Stimulated activated memory B cell treated with anti-CD40 and anti-IgM and Interleukin-4, amounts not matched to agents 10 μg/mL and 1 μg/mL and 100 μg/mL, for 72 hours (primary cell): Measurements from ENCODE around the gene MYCBP2.

Experiments used
- ATAC-seq: fragments of 150-1000 bp; cut with Tn5 transposase; 2 replicates; pipeline ENCODE4 v1.10.0; 2021
- H3K27ac Mint-ChIP-seq: one replicate; pipeline ENCODE4 v1.8.0; 2022; ENCODE audit warnings: mild to moderate bottlenecking, mixed read lengths
- H3K27me3 Mint-ChIP-seq: one replicate; pipeline ENCODE4 v1.8.0; 2022; ENCODE audit warnings: mixed read lengths
- H3K36me3 Mint-ChIP-seq: one replicate; pipeline ENCODE4 v1.8.0; 2022; ENCODE audit warnings: mixed read lengths
- H3K4me1 Mint-ChIP-seq: one replicate; pipeline ENCODE4 v1.8.0; 2022; ENCODE audit warnings: mixed read lengths
- H3K4me3 Mint-ChIP-seq: one replicate; pipeline ENCODE4 v1.8.0; 2022; ENCODE audit warnings: mild to moderate bottlenecking, moderate library complexity, mixed read lengths
- H3K9me3 Mint-ChIP-seq: one replicate; pipeline ENCODE4 v1.8.0; 2022; ENCODE audit warnings: mixed read lengths

The MYCBP2 gene

DNA sequence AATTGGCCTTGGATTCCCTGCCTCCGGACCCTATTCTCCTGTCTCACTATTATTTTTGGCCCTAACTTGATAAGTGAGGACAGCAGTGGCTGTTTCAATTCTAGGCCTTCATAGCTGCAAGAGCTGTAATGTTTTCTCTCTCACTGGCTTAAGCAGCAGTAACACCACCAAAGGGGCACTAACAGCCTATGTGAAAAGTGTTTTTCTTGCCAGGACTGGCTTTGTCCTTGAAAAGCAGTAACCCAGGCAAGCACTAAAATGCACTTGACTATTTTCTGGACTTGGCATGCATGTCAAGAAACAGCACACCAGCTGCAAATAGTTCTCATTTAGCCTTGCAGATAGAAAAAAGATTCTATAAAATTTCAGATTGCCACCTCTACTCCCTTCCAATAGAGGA is 290.6 kb downstream of the MYCBP2 start:
- Mint-ChIP-seq H3K9me3 (no peaks in the 10 kb centered on the region), H3K27me3 (no peaks in the 10 kb centered on the region), H3K4me1 (no peaks in the 10 kb centered on the region), H3K4me3 (no peak overlapping the region), H3K36me3 (no peaks in the 10 kb centered on the region), H3K27ac (no peak overlapping the region)
- ATAC-seq: no peak

DNA sequence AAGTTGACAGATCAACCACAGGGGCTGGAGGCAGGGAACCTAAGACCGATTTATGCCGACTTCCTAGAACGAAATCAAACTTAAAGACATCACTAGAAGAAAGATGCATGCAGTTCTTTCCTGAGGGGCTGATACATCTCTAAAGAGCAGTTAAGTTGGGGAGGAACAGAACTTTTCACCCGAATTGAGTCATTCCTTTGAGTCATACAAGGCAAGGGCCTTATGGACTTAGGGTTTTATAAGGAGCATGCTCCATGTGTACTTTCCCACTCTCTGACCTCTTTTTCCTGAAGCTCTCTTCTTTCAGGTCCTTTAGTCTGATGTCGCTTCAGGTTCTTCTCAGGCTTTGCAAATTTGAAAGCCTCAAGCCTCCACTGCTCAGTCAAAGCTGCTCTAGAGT is 292.0 kb downstream of the MYCBP2 start:
- no peak for ATAC-seq
- Mint-ChIP-seq H3K9me3 (no peaks in the 10 kb centered on the region), H3K27ac (no peak overlapping the region), H3K4me1 (no peaks in the 10 kb centered on the region), H3K36me3 (no peaks in the 10 kb centered on the region), H3K4me3 (no peak overlapping the region), H3K27me3 (no peaks in the 10 kb centered on the region)

DNA sequence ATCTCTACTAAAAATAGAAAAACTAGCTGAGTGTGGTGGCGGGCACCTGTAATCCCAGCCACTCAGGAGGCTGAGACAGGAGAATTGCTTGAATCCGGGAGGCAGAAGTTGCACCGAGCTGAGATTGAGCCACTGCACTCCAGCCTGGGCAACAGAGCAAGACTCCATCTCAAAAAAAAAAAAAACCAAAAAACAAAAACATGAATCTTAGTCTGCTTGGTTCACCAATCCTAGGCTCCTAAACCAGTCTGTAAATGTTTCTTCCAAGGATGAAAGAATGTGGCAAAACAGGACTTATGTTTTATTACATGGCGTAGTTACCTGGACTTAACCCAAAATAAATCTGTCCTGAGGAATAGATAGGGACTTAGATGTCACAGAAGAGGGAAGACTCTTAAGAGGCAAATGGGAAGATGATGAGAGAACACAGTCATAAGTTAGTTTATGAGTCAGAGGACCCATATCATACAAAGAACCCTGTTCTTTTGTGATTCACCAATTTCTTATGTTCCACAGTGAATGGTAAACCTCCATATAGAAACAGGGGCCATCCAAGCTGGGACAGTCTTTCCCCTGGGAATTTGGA is 293.1 kb downstream of the MYCBP2 start:
- H3K27ac Mint-ChIP-seq: no peak overlapping the region
- H3K9me3 Mint-ChIP-seq: no peaks in the 10 kb centered on the region
- H3K4me1 Mint-ChIP-seq: no peaks in the 10 kb centered on the region
- H3K36me3 Mint-ChIP-seq: no peaks in the 10 kb centered on the region
- no peaks in the 10 kb centered on the region for H3K27me3 Mint-ChIP-seq
- no peak overlapping the region for H3K4me3 Mint-ChIP-seq
- no peak for ATAC-seq

DNA sequence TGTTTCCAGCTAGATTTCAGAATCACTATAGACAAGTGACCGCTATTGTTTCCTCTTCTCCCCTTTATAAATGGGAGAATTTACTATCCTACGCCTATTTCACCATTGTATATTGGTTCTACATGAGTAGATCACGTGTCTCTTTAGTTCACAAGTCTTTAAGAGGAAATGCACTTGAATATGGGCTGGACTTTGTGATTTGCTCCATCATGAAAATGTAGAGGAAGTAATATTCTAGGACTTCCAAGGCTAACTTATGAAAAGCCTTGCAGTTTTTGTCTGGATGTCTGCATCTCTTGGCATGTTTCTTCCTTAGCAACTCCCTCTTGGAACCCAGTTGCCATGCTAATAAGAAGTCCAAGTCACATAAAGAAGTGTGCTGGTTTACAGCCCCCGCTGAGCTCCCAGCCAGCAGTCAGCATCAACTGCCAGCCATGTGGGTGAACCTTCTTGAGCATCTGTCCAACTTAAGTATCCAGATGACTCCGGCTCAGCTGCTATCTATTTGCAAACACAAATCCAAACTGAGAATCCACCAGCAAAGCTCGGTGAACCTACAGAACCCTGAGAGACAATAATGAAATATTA is 295.1 kb downstream of the MYCBP2 start:
- H3K27ac Mint-ChIP-seq: no peak overlapping the region
- H3K9me3 Mint-ChIP-seq: no peaks in the 10 kb centered on the region
- no peaks in the 10 kb centered on the region for H3K36me3 Mint-ChIP-seq
- ATAC-seq: no peak
- H3K27me3 Mint-ChIP-seq: no peaks in the 10 kb centered on the region
- H3K4me1 Mint-ChIP-seq: peaks cover 16% of the 10 kb centered on the region
- no peak overlapping the region for H3K4me3 Mint-ChIP-seq

DNA sequence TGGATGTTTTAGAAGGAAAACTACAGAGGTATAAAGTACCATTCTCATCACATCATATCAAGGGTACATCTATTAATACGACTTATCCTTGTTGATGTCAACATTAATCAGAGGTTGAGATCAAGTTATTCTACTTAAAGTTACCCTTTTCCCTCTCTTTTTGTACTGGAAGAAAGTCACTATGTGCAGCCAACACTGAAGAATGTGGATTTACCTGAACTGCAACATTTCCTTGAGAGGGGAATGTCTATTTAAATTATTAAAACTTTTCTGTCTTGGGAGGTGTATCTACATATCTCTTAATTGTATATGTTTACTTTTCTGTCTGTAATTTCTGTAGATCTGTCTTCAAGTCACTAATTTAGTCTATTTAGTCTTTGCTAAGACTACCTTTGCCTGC is 297.5 kb downstream of the MYCBP2 start:
- Mint-ChIP-seq H3K9me3 (no peaks in the 10 kb centered on the region), H3K36me3 (no peaks in the 10 kb centered on the region), H3K27me3 (no peaks in the 10 kb centered on the region), H3K4me3 (no peak overlapping the region), H3K4me1 (peaks cover 22% of the 10 kb centered on the region), H3K27ac (no peak overlapping the region)
- ATAC-seq: no peak

DNA sequence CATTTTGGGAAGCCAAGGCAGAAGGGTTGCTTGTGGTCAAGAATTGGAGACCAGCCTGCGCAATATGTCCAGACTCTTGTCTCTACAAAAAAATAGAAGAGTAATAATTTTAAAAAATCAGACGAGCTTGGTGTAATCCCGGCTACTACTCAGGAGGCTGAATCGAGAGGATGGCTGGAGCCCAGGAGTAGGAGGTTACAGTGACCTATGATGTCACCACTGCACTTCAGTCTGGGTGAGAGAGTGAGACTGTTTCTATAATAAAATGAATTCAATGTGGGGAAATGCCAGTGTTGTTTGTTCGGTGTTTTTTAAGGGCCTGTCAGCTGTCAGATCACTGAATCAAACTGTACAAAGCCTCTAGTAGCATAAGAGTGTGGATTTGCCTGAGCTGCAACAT is 298.7 kb downstream of the MYCBP2 start:
- Mint-ChIP-seq H3K4me3 (peak overlapping the region; percentile 98), H3K4me1 (peaks cover 31% of the 10 kb centered on the region), H3K36me3 (peaks cover 4% of the 10 kb centered on the region), H3K9me3 (no peaks in the 10 kb centered on the region), H3K27ac (peak overlapping the region; percentile 90), H3K27me3 (no peaks in the 10 kb centered on the region)
- ATAC-seq: no peak

DNA sequence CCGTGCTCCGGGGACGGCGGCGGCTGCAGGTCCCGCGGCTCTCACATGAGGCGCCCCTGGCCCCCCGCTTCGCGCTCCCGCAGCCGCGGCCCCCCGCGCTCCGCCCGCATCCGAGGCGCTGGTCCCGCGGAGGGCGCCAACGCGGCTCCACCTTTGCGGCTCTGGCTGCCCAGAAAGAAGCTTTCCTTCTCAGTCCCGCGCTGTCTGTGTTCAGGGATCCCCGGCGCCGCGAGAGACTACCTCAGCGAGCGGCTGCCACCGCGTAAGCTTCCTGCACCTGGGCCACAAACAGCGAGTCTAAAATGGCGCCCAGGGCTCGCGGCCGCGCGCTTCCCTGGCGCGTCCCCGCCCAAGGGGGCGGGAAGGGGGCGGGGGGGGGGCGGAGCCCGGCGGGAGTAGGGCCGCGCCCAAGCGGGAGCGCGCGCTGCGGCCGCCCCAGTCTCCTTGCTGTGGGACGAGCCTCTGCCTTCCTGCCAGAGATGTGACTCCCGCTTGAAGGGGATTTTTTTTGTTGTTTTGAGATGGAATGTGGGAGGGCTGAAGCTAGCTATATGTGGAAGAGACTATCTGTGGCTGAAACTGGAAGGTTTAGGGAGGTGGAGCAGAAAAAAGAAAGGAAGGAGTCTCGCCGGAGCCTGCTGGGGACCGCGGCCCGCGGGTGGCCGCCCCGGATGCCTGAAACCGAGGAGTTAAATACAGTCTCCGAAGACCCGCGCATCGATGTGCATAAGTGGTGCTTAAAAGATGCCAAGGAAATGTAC is 299.9 kb downstream of the MYCBP2 start, which contains the start of gene FBXL3:
TSS of gene FBXL3 (minus strand) at position 299 of the 761 bp plus-strand sequence. CDS start 5,299 bp downstream, outside the sequence.
- Mint-ChIP-seq H3K4me3 (peak within 1 kb of the TSS; percentile 98), H3K27me3 (no peaks in the 10 kb centered on the region), H3K9me3 (no peaks in the 10 kb centered on the region), H3K4me1 (peaks cover 43% of the 10 kb centered on the region), H3K36me3 (peaks cover 10% of the 10 kb centered on the region), H3K27ac (peak within 1 kb of the TSS; percentile 90)
- peak; percentile 86 for ATAC-seq

DNA sequence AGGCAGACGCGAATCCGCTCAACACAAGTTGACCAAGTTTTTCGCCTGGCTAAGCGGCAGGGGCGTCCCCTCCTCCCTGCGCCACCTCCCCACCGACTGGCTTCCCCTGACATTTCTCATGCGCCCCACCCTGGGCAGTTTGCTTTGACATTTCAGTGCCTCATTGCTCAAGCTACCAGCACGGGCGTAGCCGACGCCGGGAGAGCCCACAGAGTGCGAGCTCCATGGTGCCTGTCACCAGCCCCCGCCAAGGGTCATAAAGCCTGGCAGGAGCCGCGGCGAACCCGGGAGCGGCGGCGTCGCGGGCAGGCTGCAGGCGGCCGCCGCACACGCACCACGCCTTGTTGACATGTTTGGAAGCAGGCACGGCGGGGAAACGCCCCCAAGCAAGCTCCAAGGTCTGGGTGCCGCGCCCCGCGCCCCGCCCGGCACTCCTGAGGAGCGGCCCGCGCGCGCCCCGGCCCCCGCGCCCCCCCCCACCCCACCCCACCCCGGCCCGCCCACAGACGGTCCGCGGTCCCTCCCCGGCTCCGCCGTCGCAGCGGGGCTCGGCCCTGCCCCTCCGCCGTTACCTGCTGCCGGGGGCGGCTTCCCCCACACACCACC is 300.5 kb downstream of the MYCBP2 start:
- Mint-ChIP-seq H3K27ac (peak overlapping the region; percentile 90), H3K27me3 (no peaks in the 10 kb centered on the region), H3K4me1 (peaks cover 46% of the 10 kb centered on the region), H3K36me3 (peaks cover 10% of the 10 kb centered on the region), H3K9me3 (no peaks in the 10 kb centered on the region), H3K4me3 (peak overlapping the region; percentile 98)
- peak; percentile 83 for ATAC-seq

DNA sequence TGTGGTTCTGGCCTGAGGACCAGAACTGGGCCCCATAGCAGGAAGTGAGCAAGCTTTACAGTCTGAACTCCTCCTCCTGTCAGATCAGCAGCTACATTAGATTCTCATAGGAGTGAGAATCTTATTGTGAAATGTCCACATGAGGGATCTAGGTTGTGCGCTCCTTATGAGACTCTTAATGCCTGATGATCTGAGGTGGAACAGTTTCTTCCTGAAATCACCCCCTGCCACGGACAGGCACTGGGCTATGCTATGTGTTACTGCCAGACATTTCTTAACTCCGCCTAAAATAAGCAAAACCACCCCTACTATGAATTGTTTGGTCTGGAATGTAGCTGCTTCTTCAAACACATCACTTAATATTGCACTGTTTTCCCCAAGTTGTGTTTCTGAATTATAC is 304.6 kb downstream of the MYCBP2 start:
- Mint-ChIP-seq H3K4me1 (peaks cover 46% of the 10 kb centered on the region), H3K36me3 (peaks cover 10% of the 10 kb centered on the region)

DNA sequence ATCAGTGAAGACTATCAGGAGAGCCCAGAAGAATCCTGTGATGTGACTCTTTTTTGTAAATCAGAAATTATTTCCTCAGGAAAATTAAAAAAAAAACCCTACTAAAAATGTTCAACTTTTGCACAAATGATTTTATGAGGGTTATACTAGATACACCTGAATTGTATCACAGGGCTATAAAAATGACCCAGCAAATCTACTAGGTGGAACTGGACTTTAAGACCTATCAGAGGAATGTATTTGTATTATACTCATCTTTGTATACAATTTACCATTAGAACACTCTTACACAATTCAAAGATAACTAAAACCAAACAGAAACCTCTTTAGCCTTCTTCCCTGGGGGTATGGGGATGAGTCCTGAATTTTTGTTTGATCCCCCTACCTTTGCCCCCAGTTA is 307.1 kb downstream of the MYCBP2 start:
- Mint-ChIP-seq H3K4me1 (peaks cover 46% of the 10 kb centered on the region), H3K4me3 (no peak overlapping the region)

More for the DNA sequence above, 304.6 kb downstream of the MYCBP2 start:
- Mint-ChIP-seq H3K4me3 (no peak overlapping the region), H3K9me3 (no peaks in the 10 kb centered on the region), H3K27ac (no peak overlapping the region), H3K27me3 (no peaks in the 10 kb centered on the region)
- ATAC-seq: no peak

DNA sequence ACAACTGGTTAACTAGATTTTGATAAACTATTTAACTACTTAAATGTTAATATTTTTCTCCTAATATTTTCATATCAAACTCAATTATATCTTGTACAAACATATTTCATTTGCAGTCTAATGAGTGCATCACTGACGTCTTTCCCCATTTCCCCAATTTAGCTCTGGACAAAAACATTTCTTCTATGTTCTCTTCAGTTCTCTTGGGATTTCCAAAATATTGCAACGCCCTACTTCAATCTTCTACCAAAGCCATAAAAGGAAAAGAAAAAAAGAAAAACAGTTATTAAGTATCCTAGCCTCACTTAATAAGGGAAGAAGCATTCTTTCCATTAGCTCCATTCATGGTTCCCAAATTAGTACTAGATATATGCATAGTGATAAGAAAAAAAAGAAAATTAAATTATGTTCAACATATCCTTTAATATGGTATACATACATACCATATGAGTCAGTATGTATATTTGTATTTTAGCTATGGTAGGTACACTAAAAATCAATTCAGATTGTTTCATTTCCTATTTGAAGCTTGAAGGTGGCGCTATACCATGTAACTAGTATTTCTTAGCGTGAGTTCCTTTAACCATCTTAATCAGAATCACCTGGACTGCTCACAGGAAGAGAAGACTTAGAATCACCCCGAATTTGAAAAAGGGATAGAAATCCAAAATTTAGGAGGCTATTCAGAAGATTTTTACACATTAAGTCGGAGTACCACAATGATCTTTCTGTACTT is 309.8 kb downstream of the MYCBP2 start:
- H3K4me3 Mint-ChIP-seq: no peak overlapping the region
- H3K27ac Mint-ChIP-seq: no peak overlapping the region
- ATAC-seq: no peak
- no peaks in the 10 kb centered on the region for H3K27me3 Mint-ChIP-seq
- no peaks in the 10 kb centered on the region for H3K9me3 Mint-ChIP-seq
- H3K36me3 Mint-ChIP-seq: peaks cover 38% of the 10 kb centered on the region
- H3K4me1 Mint-ChIP-seq: peaks cover 36% of the 10 kb centered on the region

More for the DNA sequence above, 307.1 kb downstream of the MYCBP2 start:
- H3K27ac Mint-ChIP-seq: no peak overlapping the region
- no peaks in the 10 kb centered on the region for H3K27me3 Mint-ChIP-seq
- peaks cover 26% of the 10 kb centered on the region for H3K36me3 Mint-ChIP-seq
- no peak for ATAC-seq
- no peaks in the 10 kb centered on the region for H3K9me3 Mint-ChIP-seq

DNA sequence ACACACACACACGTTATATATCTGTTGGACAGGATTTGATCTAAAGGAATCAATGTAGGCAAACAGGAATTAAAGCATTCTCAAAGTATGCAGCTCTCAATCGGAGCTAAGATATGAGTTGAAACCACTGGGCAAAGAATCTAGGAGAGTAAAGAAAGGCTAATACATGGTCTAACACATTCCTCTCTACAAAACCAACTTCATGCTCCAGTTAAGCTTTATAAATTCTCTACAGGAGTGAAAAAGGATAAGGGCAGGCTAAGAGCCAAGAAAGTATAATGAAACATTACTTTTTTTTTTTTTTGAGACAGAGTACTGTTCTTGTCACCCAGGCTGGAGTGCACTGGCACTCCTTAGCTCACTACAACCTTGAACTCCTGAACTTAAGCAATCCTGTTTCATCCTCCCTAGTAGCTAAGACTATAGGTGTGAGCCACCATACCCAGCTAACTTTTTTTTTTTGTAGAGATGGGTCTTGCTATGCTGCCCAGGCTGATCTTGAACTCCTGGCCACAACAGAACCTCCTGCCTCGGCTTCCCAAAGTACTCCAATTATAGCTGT is 310.6 kb downstream of the MYCBP2 start:
- H3K4me1 Mint-ChIP-seq: peaks cover 32% of the 10 kb centered on the region
- no peak overlapping the region for H3K27ac Mint-ChIP-seq
- no peak overlapping the region for H3K4me3 Mint-ChIP-seq
- H3K27me3 Mint-ChIP-seq: no peaks in the 10 kb centered on the region
- peaks cover 45% of the 10 kb centered on the region for H3K36me3 Mint-ChIP-seq
- no peaks in the 10 kb centered on the region for H3K9me3 Mint-ChIP-seq
- no peak for ATAC-seq

DNA sequence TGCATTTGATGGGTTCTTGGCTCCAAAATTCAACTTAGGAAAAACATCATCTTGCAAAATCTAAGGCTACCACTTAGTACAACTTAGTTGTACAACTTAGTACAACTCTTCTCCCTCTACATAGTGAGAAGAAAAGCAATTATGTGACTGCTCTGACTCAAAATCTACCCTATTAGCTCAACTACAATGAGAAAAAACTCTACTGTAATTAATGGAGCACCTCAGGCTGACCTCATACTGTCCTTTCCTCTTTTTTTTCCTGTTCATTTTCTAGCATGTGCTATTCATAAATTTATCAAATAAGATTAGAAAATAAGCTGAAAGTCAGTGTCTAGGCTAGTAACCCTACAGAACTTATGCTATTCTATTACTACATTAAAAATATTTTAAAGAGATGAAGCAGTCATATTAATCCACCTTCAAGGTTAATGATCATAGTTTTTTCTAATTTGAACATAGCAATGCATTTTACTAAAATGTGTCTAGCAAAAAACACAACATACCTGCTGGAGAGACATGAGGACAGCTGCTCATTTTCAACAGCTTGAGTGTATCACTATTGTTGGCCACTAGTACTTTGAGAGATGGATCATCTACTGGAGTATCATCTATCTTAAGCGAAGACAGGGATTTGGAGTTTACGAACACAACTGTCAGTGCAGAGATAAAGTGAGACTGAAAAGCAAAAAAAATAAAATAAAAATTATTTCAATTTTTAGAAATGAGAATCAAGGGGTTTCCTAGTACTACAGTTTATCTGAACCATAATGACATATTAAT is 311.8 kb downstream of the MYCBP2 start:
- Mint-ChIP-seq H3K4me1 (peaks cover 26% of the 10 kb centered on the region), H3K36me3 (peaks cover 57% of the 10 kb centered on the region), H3K27ac (no peak overlapping the region), H3K4me3 (no peak overlapping the region), H3K27me3 (no peaks in the 10 kb centered on the region), H3K9me3 (no peaks in the 10 kb centered on the region)
- no peak for ATAC-seq

DNA sequence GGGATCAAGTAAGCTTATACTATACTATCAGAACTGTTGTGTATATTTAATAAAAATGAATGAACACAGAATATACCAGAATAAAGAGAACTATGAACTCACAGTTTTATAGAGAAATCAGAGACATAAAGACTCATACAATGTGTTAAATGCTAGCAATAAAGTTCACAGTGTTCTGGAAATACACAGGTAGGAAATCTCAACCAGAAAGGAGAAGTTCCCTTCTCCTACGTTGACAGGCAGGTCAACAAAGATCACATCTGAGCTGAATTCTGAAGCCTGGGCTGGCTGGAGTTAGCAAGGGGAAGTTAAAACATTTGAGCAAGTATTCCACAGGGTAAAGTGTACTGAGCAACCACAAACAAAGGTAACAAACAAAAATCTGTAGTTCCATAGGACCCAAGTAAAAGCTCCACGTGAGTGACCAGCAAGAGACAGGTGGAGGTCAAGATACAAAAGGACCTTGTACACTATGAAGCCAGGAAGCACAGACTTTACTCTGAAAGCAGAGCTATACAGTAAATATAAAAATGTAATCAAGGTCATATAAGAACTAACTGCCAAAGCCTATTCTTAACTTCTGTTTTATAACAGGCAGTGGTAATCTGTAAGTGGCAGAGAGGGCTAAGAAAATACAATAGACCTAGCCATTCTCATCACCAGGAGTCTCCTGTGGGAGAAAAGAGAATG is 312.9 kb downstream of the MYCBP2 start:
- Mint-ChIP-seq H3K27me3 (no peaks in the 10 kb centered on the region), H3K9me3 (no peaks in the 10 kb centered on the region), H3K27ac (peak overlapping the region; percentile 53), H3K4me3 (no peak overlapping the region), H3K4me1 (peaks cover 23% of the 10 kb centered on the region), H3K36me3 (peaks cover 67% of the 10 kb centered on the region)
- ATAC-seq: no peak
